Naive thymus-derived CD4-positive, alpha-beta T cell (primary cell): ENCODE measurements around the gene CDKAL1. TPM values are rescaled to one million over a fixed set of nuclear protein-coding genes. Genes with fewer than 3 reads are reported as not detected.

Source experiments
- ATAC-seq: fragments of 150-1000 bp; cut with Tn5 transposase; 2 replicates; pipeline ENCODE4 v1.10.0; 2021; ENCODE audit warnings: mild to moderate bottlenecking, moderate library complexity
- CTCF ChIA-PET: fragments of 350-600 bp; sonication (Branson Sonifier 250); formaldehyde crosslinking; loops from one replicate; lab custom pipeline; 2021; ENCODE audit warnings: antibody characterized with exemption; lab: Charles Lee
- POLR2A ChIA-PET: fragments of 350-600 bp; sonication (Branson Sonifier 250); formaldehyde crosslinking; loops from one replicate; lab custom pipeline; 2021; ENCODE audit warnings: antibody characterized with exemption, inconsistent platforms; lab: Charles Lee
- DNase-seq, 9 donors: peaks; one replicate each; pipeline versions ENCODE4 v3.0.0 to v3.0.0-alpha.2; 2020 to 2022; ENCODE audit warnings: mixed read lengths in 1 of 9
- H3K27ac ChIP-seq: one replicate; pipeline ENCODE4 v1.7.0; 2013; ENCODE audit warnings: mild to moderate bottlenecking, low read depth, low read length, moderate library complexity
- H3K27me3 ChIP-seq, 2 donors: one replicate each; pipeline ENCODE4 v1.7.0; 2013; ENCODE audit warnings: low read length in 2 of 2, mild to moderate bottlenecking in 2 of 2, moderate library complexity in 2 of 2; ENCODE audit not compliant: control insufficient read depth in 2 of 2, insufficient read depth in 2 of 2
- H3K36me3 ChIP-seq, 3 experiments: 1 replicate in 2 of 3; 2 replicates in 1 of 3; pipeline ENCODE4 v1.7.0; 2013; ENCODE audit warnings: low read length in 3 of 3, mild to moderate bottlenecking in 3 of 3, moderate library complexity in 1 of 3; ENCODE audit not compliant: insufficient read depth in 3 of 3, control insufficient read depth in 2 of 3
- H3K4me1 ChIP-seq, 2 donors: one replicate each; pipeline ENCODE4 v1.7.0; 2013; ENCODE audit warnings: low read length in 2 of 2, mild to moderate bottlenecking in 2 of 2, moderate library complexity in 1 of 2; ENCODE audit not compliant: control insufficient read depth in 2 of 2, insufficient read depth in 2 of 2
- H3K4me3 ChIP-seq: 2 replicates; pipeline ENCODE4 v1.7.0; 2013; ENCODE audit warnings: mild to moderate bottlenecking, low read length
- H3K9me3 ChIP-seq, 3 experiments: 1 replicate in 2 of 3; 2 replicates in 1 of 3; pipeline ENCODE4 v1.7.0; 2013; ENCODE audit warnings: low read length in 3 of 3; ENCODE audit not compliant: control insufficient read depth in 2 of 3
- H3K27ac Mint-ChIP-seq, 9 donors: one replicate each; pipeline ENCODE4 v1.8.0; 2020 to 2022; ENCODE audit warnings: mixed read lengths in 9 of 9, mild to moderate bottlenecking in 8 of 9, moderate library complexity in 5 of 9, inconsistent platforms in 2 of 9
- H3K27me3 Mint-ChIP-seq, 5 donors: one replicate each; pipeline ENCODE4 v1.8.0; 2021 to 2022; ENCODE audit warnings: mixed read lengths in 5 of 5, mild to moderate bottlenecking in 1 of 5
- H3K36me3 Mint-ChIP-seq, 5 donors: one replicate each; pipeline ENCODE4 v1.8.0; 2020 to 2022; ENCODE audit warnings: mixed read lengths in 5 of 5, mild to moderate bottlenecking in 3 of 5, inconsistent platforms in 1 of 5
- H3K4me1 Mint-ChIP-seq, 7 donors: one replicate each; pipeline ENCODE4 v1.8.0; 2020 to 2022; ENCODE audit warnings: mixed read lengths in 7 of 7, mild to moderate bottlenecking in 3 of 7, inconsistent platforms in 1 of 7
- H3K4me3 Mint-ChIP-seq, 10 donors: one replicate each; pipeline ENCODE4 v1.8.0; 2020 to 2022; ENCODE audit warnings: mild to moderate bottlenecking in 10 of 10, mixed read lengths in 10 of 10, moderate library complexity in 6 of 10, inconsistent platforms in 2 of 10
- H3K9me3 Mint-ChIP-seq, 11 donors: one replicate each; pipeline ENCODE4 v1.8.0; 2020 to 2022; ENCODE audit warnings: mixed read lengths in 11 of 11, mild to moderate bottlenecking in 4 of 11, inconsistent platforms in 1 of 11, moderate library complexity in 1 of 11
- intact Hi-C, 2 donors: fragments of 100-400 bp; cut with micrococcal nuclease; formaldehyde crosslinking; loops; one replicate each; pipeline ENCODE4 v1.15.1; 2023
- polyA plus RNA-seq, 2 donors: library from polyadenylated mRNA; unstranded; fragments of 300-500 nt; fragmentation: Illumina TruSeq; gene quantifications; one replicate each; pipeline ENCODE4 v1.2.3, GENCODE V29; 2021
- total RNA-seq, 6 experiments: library from RNA in 5 of 6; stranded (reverse) in 5 of 6; gene quantifications; 1 replicate in 5 of 6; 2 replicates in 1 of 6; pipeline ENCODE4 v1.2.3 and lab custom pipeline; 2021 to 2026

The CDKAL1 gene
- total and polyA plus RNA-seq, 7 experiments from 2014 or later, result 23.6 to 35.8 (median 29.8) TPM

DNA sequence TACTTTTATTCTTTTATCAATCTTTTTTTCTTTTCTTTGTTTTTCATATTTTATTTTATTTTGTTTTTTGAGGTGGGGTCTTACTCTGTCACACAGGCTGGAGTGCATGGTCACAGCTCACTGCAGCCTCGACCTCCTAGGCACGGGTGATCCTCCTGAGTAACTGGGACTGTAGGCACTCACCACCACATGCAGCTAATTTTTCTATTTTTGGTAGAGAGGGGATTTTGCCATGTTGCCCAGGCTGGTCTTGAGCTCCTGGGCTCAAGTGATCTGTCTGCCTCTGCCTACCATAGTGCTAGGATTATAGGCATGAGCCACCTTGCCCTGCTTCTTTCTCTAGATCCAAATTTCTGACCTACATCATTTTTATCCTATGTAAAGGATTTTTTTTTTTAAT is 153.2 kb downstream of the CDKAL1 start:
- Histone ChIP-seq H3K4me3 (no peak overlapping the region), H3K36me3 (no peaks in the 10 kb centered on the region), H3K4me1 (peaks cover 7 to 8% of the 10 kb centered on the region in 2 donors), H3K27me3 (no peaks in the 10 kb centered on the region), H3K27ac (no peak overlapping the region), H3K9me3 (no peaks in the 10 kb centered on the region)
- intact Hi-C loops, result no loop called here
- DNase-seq (no peak), ATAC-seq (no peak)
- Mint-ChIP-seq H3K4me1 (peaks cover 17 to 63% (median 56%) of the 10 kb centered on the region in 7 donors), H3K27ac (no peak overlapping the region), H3K9me3 (peaks cover 0 to 1% (median 0%) of the 10 kb centered on the region in 11 donors), H3K4me3 (peak overlapping the region in 3 of 10 donors; percentile 20 to 35 (median 32)), H3K36me3 (peaks cover 0 to 29% (median 12%) of the 10 kb centered on the region in 5 donors), H3K27me3 (no peaks in the 10 kb centered on the region)
- ChIA-PET CTCF (no interaction called here), POLR2A (no interaction called here)

DNA sequence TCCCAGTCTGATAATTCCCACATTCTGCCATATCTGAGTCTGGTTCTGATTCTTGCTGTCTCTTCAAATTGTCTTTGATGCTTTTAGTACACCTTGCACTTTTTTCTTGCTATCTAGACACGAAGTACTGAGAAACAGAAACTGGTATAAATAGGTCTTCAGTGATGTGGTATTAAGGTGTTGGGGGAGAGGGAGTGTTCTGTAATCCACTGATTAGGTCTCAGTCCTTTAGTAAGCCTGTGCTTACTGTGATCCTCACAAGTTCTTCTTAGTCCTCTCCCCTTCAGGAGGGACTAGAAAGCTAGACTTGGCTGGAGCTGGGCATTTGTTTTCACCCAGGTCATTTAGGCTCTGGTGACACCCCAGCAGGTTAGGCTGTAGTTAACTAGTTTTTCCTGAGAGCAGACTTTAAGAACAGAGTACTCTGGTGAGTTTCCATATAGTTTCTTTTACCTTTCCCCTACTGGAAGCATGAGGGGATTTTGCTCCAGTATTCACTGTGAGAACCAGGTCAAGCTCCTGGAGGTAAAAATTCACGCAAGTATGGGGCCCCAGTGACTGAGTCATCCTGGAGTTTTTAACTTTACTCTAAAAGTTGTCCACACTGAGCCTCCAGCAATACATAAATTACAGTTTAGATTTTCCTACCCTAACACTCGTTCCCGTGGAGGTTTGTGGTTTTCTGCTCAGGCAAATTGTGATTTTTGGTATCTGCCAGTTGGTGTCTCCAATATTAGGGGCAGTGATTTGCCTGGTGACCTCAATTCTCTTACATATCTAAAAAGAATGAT is 154.6 kb downstream of the CDKAL1 start:
- DNase-seq (peak in 4 of 9 donors; percentile 9 to 23 (median 17)), ATAC-seq (peak; percentile 71)
- peaks cover 0 to 24% (median 8%) of the 10 kb centered on the region in 5 donors for H3K36me3 Mint-ChIP-seq
- POLR2A ChIA-PET, result no interaction called here
- CTCF ChIA-PET, result no interaction called here
- peak overlapping the region in 7 of 9 donors; percentile 0 to 79 (median 63) for H3K27ac Mint-ChIP-seq
- Histone ChIP-seq H3K9me3 (no peaks in the 10 kb centered on the region), H3K27ac (peak overlapping the region; percentile 4), H3K4me1 (peaks cover 7 to 8% of the 10 kb centered on the region in 2 donors), H3K4me3 (no peak overlapping the region), H3K36me3 (no peaks in the 10 kb centered on the region), H3K27me3 (no peaks in the 10 kb centered on the region)
- peaks cover 0 to 1% (median 0%) of the 10 kb centered on the region in 11 donors for H3K9me3 Mint-ChIP-seq
- intact Hi-C loops, result no loop called here
- H3K27me3 Mint-ChIP-seq, result no peaks in the 10 kb centered on the region
- H3K4me3 Mint-ChIP-seq, result peak overlapping the region in 8 of 10 donors; percentile 20 to 54 (median 39)
- H3K4me1 Mint-ChIP-seq, result peaks cover 17 to 64% (median 55%) of the 10 kb centered on the region in 7 donors

DNA sequence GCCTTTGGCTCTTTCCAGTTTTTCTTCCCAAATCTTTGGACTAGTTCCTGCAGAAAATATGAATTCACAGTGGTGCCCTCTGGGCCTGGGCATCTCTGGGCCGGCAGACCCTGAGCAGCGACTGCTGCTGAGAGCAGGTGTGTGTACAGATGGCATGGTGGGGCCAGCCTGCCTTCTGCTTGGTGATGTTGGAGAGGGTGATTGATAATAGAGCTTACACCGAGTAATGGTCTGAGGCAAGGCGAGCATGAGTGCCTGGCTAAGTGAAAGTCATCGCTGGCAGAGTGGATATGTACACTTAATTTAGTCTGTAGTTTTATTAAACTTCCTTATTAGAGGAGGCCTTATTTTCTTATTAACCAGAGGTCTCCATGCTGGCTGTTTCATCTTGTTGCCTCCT is 156.9 kb downstream of the CDKAL1 start:
- no peaks in the 10 kb centered on the region for H3K9me3 ChIP-seq
- Mint-ChIP-seq H3K9me3 (peaks cover 0 to 1% (median 0%) of the 10 kb centered on the region in 11 donors), H3K27ac (peak overlapping the region in 1 of 9 donors; percentile 18), H3K4me3 (no peak overlapping the region), H3K27me3 (no peaks in the 10 kb centered on the region), H3K4me1 (peaks cover 17 to 63% (median 53%) of the 10 kb centered on the region in 7 donors), H3K36me3 (peaks cover 0 to 21% (median 11%) of the 10 kb centered on the region in 5 donors)
- ChIA-PET POLR2A (no interaction called here), CTCF (no interaction called here)
- H3K27ac ChIP-seq, result no peak overlapping the region
- DNase-seq (no peak), ATAC-seq (no peak)
- intact Hi-C loops, result no loop called here
- peaks cover 7 to 8% of the 10 kb centered on the region in 2 donors for H3K4me1 ChIP-seq
- no peaks in the 10 kb centered on the region for H3K27me3 ChIP-seq
- H3K36me3 ChIP-seq, result no peaks in the 10 kb centered on the region
- no peak overlapping the region for H3K4me3 ChIP-seq

DNA sequence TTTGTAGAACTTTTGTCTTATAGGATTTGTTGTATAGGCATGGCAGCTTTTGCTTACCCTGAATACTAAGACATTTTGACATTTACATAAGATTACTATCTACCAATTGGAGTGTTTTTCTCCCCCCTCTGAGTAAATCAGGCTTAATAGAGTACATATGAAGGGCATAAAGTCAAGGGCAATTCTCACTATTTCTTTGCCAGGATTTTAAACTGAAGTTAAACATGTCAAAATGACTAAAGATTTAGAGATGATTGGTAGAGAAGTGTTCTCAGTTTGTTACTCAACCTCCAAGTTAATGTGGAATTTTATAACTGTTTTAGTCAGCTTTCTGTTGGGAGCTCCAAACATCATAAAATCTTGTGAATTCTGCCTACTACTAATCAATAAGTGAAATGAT is 157.8 kb downstream of the CDKAL1 start:
- Mint-ChIP-seq H3K9me3 (peaks cover 0 to 1% (median 0%) of the 10 kb centered on the region in 11 donors), H3K4me1 (peaks cover 17 to 59% (median 48%) of the 10 kb centered on the region in 7 donors), H3K36me3 (peaks cover 0 to 21% (median 14%) of the 10 kb centered on the region in 5 donors), H3K27me3 (no peaks in the 10 kb centered on the region), H3K4me3 (no peak overlapping the region), H3K27ac (no peak overlapping the region)
- Histone ChIP-seq H3K9me3 (no peaks in the 10 kb centered on the region), H3K36me3 (no peaks in the 10 kb centered on the region), H3K4me3 (no peak overlapping the region), H3K27me3 (no peaks in the 10 kb centered on the region), H3K4me1 (peaks cover 7 to 8% of the 10 kb centered on the region in 2 donors), H3K27ac (no peak overlapping the region)
- ATAC-seq, result no peak
- CTCF ChIA-PET, result no interaction called here
- intact Hi-C loops, result no loop called here
- no peak for DNase-seq
- POLR2A ChIA-PET, result no interaction called here

DNA sequence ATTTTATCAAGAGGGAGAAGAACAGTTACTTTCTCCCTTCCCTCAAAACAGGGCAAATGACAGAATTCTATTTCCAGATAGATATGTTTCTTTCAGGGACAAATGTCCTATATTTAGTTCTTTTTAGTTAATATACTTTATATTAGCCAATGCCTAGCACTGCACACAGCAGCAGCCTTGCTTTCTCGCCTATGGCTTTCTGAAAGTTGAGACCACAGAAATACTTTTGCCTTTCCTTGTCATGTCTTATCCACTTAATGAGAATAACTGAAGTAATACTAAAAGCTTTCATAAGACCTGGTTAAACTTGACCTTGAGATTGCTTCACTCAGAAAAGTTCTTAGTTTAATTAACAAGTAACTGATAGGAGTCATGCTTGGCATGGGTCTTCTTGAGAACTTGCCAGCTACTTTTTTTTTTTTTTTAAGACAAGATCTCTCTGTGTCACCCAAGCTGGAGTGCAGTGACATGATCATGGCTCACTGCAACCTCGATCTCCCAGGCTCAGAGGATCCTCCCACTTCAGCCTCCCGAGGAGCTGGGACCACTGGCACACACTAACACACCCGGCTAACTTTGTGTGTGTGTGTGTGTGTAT is 159.3 kb downstream of the CDKAL1 start:
- ATAC-seq, result no peak
- DNase-seq, result no peak
- CTCF ChIA-PET, result no interaction called here

DNA sequence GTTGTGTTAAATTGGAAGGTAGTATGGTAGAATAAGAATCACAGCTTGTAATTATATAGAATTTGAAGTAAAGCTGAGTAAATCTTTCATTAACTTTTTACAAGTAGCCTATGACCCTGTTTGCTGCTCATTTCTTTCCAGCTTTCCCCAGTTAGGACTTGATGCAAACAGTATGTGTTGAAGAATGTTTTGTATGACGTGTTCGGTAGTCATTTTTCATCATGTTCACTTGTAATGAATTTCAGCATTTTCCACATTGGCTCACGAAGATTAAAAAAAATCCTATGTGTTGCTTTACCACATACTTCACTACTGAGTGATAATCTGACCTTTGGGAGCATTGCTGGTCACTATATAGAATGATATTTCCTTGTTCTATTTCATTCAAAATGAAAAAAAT is 162.4 kb downstream of the CDKAL1 start:
- no peaks in the 10 kb centered on the region for H3K9me3 Mint-ChIP-seq
- no peaks in the 10 kb centered on the region for H3K27me3 Mint-ChIP-seq
- no peaks in the 10 kb centered on the region for H3K27me3 ChIP-seq
- H3K4me3 ChIP-seq, result no peak overlapping the region
- peaks cover 4 to 43% (median 30%) of the 10 kb centered on the region in 7 donors for H3K4me1 Mint-ChIP-seq
- H3K4me1 ChIP-seq, result no peaks in the 10 kb centered on the region
- ATAC-seq (no peak), DNase-seq (no peak)
- no peak overlapping the region for H3K4me3 Mint-ChIP-seq
- intact Hi-C loops, result no loop called here
- POLR2A ChIA-PET, result no interaction called here
- H3K36me3 ChIP-seq, result no peaks in the 10 kb centered on the region
- no peaks in the 10 kb centered on the region for H3K9me3 ChIP-seq
- no peak overlapping the region for H3K27ac Mint-ChIP-seq
- H3K27ac ChIP-seq, result no peak overlapping the region
- CTCF ChIA-PET, result no interaction called here
- peaks cover 0 to 22% (median 8%) of the 10 kb centered on the region in 5 donors for H3K36me3 Mint-ChIP-seq

More for the DNA sequence above, 159.3 kb downstream of the CDKAL1 start:
- peaks cover 11 to 49% (median 37%) of the 10 kb centered on the region in 7 donors for H3K4me1 Mint-ChIP-seq
- H3K4me1 ChIP-seq, result peaks cover 0 to 5% of the 10 kb centered on the region in 2 donors
- POLR2A ChIA-PET, result interaction anchor here (0.6 kb wide), 1 partner anchor 11 kb away, joined by 3 read pairs; no protein-coding TSS in a partner anchor
- intact Hi-C loops, result no loop called here
- no peaks in the 10 kb centered on the region for H3K36me3 ChIP-seq
- no peak overlapping the region for H3K4me3 ChIP-seq
- no peak overlapping the region for H3K27ac ChIP-seq
- no peaks in the 10 kb centered on the region for H3K27me3 Mint-ChIP-seq
- H3K9me3 ChIP-seq, result no peaks in the 10 kb centered on the region
- H3K36me3 Mint-ChIP-seq, result peaks cover 0 to 18% (median 14%) of the 10 kb centered on the region in 5 donors
- no peak overlapping the region for H3K27ac Mint-ChIP-seq
- no peaks in the 10 kb centered on the region for H3K9me3 Mint-ChIP-seq
- no peak overlapping the region for H3K4me3 Mint-ChIP-seq
- H3K27me3 ChIP-seq, result no peaks in the 10 kb centered on the region
